Raji (cell line): ENCODE results near the gene SCGN.

Source experiments
- POLR2A ChIP-seq: IDR thresholded peaks from 2 replicates; pipeline ENCODE4 v1.6.1; 2011; ENCODE audit warnings: low read depth, low read length, control low read depth; ENCODE audit not compliant: insufficient read depth

SCGN gene

DNA sequence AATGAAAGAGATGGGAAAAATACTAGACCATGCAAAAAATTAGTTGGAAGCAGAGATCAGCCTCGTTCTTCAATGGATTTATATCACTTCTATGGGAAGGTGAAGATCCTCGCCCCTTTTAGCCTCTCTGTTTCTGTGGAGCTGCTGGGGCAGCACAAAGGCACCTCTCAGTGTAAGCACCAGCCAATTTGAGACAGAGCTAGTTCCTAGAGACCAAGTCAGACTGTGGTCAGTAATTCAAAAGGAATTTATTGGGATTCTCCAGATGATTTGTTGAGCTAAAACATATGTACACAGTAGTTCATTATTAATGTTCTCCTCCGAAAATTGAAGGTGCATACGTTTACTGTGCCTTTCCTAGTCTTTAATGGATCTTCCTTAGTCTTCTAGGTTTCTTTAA lies 42.4 kb downstream of the SCGN start:
- no peak for TF ChIP-seq POLR2A

GRCh38 chr6:25695671-25696070 lies 43.7 kb downstream of the SCGN start:
- TF ChIP-seq POLR2A, result no peak

DNA sequence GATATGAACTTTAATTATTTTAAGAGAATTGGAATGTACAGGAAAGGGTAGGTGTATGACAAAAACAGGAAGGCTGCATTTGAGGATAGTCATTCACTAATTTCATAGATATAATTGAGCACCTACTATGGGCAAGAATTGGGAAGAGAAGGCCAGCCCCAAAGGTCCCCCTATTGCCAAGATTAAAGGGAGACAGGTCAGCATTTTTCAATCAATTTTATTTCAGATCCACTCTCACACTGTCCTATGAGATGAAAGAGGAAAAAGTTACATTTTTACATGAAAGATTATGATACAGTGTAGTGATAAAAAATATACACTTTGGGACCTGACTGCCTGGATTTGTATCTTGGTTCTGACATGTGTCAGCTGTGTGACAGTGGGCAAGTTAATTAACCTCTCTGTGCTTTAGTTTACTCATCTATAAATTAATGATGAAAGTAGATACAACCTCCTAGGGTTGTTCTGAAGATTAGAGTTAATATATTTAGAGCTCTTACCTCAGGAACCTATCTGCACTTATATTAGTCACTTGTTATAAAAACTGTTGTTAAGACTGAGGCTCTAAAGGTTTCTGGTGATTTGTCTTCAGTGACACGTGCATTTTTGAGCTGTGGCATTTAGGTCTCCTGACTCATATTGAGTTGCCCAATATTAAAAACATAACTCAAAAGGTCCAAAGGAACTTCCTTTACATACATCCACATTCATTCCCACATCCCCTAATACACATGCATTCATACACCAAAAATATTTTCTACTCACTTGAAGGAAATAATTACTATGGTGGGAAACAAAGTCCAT lies 45.7 kb downstream of the SCGN start:
- TF ChIP-seq POLR2A, result no peak

- no peak for TF ChIP-seq POLR2A
Observed at GRCh38 chr6:25698631-25699030, 46.6 kb downstream of the SCGN start.

DNA sequence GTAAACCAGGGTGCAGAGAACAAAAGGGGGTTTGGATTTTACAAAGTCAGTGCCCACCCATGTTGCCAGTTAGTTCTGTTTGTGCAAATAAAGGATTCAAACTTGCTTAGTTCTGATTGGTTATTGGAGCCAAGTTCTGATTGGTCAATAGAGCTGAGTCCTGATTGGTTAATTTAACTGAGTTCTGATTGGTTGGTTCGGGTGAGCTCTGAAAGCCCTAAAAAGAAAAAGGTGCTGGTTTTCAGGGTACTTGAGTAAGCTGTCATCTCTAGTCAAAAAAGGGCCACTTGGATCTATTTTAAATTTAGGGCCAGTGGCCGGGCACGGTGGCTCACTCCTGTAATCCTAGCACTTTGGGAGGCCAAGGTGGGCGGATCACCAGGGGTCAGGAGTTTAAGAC lies 47.6 kb downstream of the SCGN start:
- no peak for TF ChIP-seq POLR2A

GRCh38 chr6:25700761-25701160 lies 48.7 kb downstream of the SCGN start:
- no peak for TF ChIP-seq POLR2A

DNA sequence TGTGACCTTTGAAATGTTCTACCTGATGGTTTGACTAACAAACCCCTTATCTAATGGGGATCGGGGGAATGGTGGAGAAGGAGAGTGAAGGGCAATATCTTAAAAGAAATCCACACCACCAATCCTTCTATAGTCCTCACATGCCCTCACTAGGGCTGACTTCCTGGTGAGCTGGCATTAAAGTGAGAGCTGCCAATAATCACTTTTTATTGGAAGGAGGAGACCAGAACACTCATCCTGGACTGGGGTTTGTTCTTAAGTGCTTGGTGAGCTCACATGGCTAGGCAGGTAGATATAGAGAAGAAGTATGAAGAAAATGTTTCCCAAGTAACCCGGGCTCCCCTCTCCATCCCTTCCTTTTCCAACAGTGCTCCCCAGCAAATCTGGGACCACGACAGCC lies 49.8 kb downstream of the SCGN start:
- TF ChIP-seq POLR2A, result no peak

GRCh38 chr6:25703005-25703404 lies 51.0 kb downstream of the SCGN start:
- TF ChIP-seq POLR2A, result no peak

DNA sequence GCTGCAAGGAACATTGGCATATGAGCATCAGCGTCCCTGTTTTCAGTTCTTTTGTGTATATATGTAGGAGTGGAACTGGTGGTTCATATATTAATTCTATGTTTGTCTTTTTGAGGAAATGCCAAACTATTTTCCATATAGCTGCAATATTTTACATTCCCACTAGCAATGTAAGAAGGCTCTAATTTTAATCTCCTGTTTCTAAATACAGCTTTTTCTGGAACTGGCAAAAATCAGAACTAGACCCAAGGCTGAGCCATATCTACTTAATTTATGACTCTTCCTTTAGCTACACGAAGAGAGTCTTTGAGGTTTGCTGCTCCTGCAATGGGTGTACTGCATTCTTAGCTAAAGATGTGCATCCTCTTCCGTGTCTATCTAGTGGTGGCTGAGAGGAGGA lies 52.0 kb downstream of the SCGN start:
- no peak for TF ChIP-seq POLR2A

DNA sequence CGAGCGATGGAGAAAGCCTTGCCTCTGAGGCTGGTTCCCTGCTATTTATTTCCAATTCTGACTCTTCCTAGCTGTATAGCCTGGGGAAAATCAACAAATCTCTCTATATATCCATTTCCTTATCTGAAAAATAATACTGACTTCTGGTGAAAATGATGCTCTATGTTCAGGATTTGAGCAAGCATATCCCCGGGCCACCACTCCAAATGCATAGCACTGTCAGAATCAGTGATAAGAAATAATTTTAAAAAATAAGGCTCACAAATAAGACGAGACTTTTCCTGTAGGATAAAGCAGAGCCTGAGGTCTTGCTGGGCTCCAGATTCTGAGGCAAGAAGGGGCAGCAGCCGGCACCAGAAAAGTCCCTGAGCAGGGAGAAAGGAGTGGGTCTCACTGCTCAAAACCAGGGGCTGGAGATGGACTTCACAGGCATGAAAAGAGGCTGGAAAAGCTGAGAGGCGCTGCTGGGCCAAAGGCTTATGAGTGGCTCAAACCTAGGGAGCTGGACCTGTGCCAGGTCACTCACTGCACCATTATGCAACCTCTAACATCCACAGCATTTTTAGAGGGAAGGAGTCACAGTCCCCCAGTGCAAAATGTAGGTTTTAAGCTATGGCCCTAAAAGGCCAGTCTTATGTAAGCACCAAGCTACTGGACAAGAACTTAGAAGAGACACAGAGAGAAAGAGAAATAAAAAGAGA lies 54.4 kb downstream of the SCGN start:
- TF ChIP-seq POLR2A, result no peak

DNA sequence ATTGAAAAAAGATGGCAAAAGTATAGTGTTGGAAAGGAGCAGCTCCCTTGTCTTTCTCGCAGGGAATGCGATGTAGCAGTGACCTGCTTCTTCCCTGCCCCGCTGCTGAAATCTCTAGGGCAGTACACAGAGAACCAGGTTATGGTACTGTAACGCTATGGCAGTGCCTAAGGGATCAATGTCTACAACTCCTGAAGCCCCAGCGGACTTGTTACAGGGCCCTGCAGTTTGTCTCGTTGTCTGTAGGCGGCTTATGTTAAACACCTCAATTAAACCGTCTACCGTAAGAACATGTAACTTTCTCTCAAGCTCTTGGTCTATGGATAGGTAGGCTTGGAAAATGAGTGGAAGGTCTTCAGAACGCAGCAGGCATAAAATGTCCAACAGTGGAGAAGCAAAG lies 57.7 kb downstream of the SCGN start:
- no peak for TF ChIP-seq POLR2A

- TF ChIP-seq POLR2A, result no peak
Observed at GRCh38 chr6:25710287-25710686, 58.3 kb downstream of the SCGN start.

DNA sequence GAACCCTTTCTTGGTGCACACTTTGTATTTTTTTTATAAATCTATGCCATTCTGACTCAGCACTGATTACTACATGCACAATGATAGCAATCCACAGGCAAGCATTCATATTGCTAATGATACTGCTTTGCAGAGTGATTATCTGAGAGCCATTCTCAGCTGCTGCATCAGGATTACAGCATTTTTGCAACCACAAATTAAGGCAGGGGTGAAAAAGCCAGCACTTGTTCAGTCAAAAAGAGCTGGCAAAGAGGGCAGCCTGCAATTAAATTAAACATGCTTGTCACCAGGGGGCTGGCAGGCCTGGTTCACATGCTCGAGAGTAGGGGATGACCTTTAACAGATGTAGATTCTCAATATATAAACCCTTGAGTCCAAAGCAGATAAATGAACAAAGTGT lies 61.8 kb downstream of the SCGN start:
- TF ChIP-seq POLR2A, result no peak

DNA sequence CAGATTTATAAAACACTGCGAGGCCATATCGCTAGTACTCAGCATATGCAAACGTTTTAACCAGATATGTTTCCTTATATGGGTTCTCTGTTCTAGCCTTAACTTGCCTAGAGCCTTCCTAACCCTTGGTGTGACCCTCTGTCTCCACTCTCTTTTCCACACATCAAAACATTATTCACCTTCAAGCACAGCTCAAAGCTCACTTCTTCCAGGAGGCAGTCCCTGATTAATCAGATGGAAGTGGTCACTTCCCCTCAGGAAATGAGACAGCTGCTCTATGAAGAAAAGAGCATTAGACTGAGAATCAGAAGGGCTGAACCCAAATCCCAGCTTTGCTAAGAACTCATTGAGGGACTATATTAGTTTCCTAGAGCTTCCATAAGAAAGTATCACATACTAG lies 62.8 kb downstream of the SCGN start:
- TF ChIP-seq POLR2A, result no peak

GRCh38 chr6:25715794-25716193 lies 63.8 kb downstream of the SCGN start:
- TF ChIP-seq POLR2A, result no peak
